ENCODE data around the gene NFATC2IP.
"Not testable (repeated sequence)": the region's sequence is repeated elsewhere in the genome, so short reads cannot be mapped to it uniquely, and the experiment has no call there.

Gene NFATC2IP

DNA sequence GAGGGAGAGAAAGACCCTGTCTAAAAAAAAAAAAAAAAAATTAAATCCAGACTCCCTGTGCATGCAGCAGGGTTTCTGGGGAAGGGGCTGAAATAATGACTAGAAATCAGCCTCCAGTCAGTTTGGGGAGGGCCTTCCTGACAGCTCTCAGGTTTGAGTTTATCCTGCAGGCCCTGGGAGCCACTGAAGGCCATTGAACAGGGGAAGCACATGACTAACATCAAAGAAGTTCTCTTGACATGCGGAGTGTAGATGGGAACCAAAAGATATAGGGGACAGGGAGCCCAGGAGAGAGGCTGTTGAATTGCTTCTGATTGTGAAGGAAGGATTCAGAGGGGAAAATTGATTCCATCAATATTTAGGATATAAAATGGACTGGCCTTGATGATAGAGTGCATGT is 22.9 kb upstream of the NFATC2IP start:
- no peak for DNase-seq

DNA sequence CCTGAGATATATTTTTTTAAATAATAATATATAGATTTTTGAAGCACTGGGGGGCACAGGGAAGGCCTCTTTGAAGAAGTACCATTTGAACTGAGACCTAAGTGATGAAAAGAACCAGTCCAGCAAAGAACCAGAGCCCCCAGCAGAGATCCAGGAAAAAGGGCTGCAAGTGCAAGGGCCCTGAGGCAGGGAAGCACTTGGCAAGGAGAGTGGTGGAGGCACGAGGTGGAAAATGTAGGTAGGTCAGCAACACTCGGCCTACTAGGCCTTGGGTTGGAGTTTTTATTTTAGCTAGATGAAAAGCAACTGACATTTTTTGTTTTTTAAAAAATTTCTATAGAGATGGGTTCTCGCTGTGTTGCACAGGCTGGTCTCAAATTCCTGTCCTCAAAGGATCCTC is 20.5 kb upstream of the NFATC2IP start:
- DNase-seq: no peak

DNA sequence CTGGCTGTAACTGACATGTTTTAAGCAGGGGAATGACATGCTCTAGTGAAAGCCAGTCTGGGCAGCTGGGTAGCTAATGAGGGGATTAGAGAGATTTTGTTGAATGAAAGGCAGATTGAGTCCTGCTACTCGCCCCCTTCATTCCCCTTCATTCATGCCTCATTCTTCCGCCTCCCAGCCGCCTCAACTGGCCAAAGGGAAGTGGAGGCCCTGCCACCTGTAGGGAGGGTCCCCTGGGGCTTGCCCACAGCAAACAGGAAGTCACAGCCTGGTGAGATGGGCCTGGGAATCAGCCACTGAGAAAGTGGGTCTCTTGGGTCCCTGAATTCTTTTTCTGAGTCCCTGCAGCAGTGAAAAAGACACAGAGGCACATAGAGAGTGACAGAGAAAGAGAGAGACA is 20.1 kb upstream of the NFATC2IP start:
- DNase-seq: no peak

DNA sequence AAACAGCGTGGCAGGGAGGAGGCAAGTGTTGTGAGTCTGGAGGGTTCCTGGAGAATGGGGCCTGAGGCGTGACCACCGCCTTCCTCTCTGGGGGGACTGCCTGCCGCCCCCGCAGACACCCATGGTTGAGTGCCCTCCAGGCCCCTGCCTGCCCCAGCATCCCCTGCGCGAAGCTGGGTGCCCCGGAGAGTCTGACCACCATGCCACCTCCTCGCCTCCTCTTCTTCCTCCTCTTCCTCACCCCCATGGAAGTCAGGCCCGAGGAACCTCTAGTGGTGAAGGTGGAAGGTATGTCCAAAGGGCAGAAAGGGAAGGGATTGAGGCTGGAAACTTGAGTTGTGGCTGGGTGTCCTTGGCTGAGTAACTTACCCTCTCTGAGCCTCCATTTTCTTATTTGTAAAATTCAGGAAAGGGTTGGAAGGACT is 18.9 kb upstream of the NFATC2IP start, which contains the start of gene CD19:
CD19 (plus strand) TSS at position 171 of the 425 bp plus-strand sequence; CDS start at position 201, 30 bp downstream.
- no peak for DNase-seq

DNA sequence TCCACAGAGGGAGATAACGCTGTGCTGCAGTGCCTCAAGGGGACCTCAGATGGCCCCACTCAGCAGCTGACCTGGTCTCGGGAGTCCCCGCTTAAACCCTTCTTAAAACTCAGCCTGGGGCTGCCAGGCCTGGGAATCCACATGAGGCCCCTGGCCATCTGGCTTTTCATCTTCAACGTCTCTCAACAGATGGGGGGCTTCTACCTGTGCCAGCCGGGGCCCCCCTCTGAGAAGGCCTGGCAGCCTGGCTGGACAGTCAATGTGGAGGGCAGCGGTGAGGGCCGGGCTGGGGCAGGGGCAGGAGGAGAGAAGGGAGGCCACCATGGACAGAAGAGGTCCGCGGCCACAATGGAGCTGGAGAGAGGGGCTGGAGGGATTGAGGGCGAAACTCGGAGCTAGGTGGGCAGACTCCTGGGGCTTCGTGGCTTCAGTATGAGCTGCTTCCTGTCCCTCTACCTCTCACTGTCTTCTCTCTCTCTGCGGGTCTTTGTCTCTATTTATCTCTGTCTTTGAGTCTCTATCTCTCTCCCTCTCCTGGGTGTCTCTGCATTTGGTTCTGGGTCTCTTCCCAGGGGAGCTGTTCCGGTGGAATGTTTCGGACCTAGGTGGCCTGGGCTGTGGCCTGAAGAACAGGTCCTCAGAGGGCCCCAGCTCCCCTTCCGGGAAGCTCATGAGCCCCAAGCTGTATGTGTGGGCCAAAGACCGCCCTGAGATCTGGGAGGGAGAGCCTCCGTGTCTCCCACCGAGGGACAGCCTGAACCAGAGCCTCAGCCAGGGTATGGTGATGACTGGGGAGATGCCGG is 18.2 kb upstream of the NFATC2IP start:
- DNase-seq: no peak

DNA sequence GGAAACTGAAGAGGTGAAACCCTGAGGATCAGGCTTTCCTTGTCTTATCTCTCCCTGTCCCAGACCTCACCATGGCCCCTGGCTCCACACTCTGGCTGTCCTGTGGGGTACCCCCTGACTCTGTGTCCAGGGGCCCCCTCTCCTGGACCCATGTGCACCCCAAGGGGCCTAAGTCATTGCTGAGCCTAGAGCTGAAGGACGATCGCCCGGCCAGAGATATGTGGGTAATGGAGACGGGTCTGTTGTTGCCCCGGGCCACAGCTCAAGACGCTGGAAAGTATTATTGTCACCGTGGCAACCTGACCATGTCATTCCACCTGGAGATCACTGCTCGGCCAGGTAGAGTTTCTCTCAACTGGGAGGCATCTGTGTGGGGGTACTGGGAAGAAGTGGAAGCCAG is 17.6 kb upstream of the NFATC2IP start:
- DNase-seq: no peak

DNA sequence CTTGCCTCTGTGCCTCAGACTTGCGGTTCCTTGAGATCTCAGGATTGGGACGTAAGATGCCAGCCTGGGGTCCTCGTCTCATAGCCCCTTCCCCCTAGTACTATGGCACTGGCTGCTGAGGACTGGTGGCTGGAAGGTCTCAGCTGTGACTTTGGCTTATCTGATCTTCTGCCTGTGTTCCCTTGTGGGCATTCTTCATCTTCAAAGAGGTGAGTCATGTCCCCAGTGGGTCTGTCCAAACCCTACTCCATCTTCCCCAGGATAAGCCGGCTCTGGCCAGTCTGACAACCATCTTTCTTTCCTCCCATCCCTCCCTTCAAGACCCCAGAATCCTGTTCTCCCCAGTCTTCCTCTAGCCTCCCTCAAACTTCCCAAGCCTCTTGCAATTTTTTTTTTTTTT is 15.4 kb upstream of the NFATC2IP start:
- no peak for DNase-seq

DNA sequence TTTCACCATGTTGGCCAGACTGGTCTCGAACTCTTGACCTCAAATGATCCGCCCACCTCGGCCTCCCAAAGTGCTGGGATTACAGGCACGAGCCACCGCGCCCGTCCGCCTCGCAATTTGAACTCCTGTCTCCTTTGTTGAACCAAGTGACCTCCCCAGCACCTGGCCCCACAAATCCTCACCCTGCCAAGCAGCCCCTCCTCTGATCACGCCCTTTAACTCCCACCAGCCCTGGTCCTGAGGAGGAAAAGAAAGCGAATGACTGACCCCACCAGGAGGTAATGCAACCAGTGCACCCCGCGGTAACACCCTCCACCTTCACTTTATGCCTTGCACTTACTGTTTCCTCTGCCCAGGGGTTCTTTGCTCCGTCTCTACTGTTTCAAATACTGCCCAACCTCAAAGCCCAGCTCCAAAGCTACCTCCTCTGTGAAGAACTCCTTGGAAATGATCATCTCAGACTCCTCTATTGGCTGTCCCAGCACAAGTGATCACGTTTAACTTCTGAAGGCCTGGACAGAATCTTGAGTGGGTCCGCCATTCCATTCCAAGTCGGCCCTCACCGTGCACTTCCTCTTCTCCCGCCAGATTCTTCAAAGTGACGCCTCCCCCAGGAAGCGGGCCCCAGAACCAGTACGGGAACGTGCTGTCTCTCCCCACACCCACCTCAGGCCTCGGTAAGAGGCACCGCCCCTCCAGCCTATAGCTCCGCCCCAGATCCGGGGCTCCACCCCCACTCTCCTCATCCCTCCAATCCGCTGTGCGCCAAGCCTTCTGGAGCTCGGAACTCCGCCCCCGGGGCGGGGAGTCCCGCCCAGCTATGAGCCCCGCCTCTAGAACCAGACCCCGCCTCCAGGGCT is 14.6 kb upstream of the NFATC2IP start:
- DNase-seq: peak; percentile 83

DNA sequence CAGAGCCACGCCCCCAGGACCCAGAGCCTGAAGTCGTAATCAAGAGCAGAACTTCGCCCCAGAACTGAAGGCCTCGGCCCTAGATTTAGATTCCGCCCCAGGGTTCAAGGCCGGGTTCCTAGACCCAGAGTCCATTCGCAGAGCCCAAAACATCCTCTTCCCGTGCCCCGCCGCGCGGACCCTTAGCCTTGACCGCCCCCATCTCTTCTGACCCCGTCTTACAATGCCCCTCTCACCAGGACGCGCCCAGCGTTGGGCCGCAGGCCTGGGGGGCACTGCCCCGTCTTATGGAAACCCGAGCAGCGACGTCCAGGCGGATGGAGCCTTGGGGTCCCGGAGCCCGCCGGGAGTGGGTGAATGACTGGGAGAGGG is 14.0 kb upstream of the NFATC2IP start:
- no peak for DNase-seq

DNA sequence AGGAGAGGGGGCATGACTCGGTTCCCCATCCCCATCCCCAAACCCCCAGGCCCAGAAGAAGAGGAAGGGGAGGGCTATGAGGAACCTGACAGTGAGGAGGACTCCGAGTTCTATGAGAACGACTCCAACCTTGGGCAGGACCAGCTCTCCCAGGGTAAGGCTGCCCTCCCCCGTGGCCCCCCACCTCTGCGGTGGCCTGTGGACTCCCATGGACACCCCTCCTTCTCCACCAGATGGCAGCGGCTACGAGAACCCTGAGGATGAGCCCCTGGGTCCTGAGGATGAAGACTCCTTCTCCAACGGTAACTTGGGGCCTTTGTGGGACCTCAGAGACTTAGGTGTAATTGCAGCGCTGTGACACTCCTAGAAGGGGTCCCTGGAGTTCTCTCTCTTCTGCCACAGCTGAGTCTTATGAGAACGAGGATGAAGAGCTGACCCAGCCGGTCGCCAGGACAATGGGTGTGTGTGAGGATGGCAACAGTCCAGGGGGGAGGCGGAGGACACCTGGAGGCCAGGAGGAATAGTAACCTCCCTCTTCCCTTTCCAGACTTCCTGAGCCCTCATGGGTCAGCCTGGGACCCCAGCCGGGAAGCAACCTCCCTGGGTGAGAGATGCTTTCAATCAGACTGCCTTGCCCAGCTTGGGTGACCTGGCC is 13.4 kb upstream of the NFATC2IP start:
- DNase-seq: no peak

DNA sequence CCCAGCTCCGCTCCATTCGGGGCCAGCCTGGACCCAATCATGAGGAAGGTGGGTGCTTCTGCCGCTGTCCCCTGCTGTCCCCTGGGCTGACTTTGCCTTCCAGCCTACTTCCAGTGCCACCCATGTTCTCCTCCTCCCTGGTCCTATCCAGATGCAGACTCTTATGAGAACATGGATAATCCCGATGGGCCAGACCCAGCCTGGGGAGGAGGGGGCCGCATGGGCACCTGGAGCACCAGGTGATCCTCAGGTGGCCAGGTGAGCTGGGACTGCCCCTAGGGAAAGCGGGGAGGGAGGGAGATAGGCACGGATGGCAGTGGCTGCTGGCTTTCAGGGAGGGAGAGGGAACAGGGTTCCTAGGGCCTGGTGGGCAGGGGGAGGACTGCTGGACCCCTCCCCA is 12.0 kb upstream of the NFATC2IP start:
- no peak for DNase-seq

DNA sequence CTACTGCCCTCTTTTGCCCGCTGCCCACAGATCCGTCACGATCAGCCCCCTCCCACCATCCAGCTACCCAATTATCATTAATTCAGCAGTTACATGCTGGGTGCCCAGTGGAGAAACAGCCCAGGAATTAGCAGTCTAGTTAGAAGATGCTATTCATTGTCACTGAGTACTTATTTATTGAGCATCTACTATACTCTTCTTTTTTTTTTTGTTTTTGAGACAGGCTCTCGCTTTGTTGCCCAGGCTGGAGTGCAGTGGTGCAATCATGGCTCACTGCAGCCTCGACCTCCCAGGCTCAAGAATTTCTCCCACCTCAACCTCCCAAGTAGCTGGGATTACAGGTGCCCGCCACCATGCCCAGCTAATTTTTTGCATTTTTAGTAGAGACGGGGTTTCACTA is 10.9 kb upstream of the NFATC2IP start:
- DNase-seq: not testable (repeated sequence)

DNA sequence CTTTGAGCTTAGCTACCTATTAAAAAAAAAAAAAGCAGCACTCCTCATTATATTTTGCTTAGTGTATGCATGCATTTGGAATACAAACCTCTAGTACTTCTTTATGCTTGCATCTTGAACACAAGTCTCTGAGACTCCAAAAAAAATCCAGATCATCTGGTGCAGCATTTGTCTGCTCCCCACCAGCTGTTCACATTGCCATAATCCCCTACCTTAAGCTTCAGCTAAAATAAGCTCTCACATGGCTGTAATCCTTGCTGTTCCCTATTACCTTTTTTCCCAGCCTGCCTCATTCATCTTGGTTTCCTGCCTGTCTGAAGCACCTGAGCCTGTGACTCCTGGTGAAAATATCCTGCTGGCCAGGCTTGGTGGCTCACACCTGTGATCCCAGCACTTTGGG is 7.5 kb upstream of the NFATC2IP start:
- DNase-seq: no peak

DNA sequence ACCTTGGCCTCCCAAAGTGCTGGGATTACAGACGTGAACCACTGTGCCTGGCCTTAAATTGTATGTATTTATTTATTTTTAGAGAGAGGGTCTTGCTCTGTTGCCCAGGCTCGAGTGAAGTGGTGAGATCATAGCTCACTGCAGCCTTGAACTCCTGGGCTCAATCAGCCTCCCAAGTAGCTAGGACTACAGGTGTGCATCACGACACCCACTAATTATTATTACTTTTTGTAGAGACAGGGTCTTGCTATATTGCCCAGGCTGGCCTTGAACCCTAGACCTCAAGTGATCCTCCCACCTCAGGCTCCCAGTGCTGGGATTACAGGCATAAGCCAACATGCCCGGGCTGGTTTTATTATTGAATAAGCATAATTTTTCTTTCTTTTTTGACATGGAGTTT is 4.1 kb upstream of the NFATC2IP start:
- DNase-seq: no peak

DNA sequence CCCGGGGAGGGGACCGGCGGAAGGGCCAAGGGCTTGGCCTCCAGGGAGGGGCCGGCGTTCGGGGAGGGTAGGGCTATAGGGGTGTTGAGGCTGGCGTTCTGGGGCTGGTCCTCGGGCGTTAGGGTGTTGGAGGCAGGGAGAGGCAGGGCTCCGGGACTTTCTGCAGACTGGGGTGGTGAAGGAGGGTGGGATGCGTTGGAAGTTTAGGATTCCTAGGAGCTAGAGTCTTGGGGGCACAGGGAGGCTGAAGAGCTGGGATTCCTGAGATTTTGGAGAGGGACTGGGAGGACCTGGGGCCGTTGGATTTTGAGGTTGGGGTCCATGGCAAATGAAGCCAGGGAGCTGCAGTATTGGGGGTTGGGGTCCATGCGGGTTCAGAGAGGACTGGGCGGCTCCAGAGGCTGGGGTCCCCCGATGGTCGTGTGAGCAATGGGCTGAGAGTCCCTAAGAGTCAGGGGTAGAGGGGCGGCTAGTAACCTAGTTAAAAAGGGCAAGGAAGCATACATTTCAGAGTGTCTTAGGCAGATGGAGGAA is 740 bp downstream of the NFATC2IP start:
- no peak for DNase-seq

DNA sequence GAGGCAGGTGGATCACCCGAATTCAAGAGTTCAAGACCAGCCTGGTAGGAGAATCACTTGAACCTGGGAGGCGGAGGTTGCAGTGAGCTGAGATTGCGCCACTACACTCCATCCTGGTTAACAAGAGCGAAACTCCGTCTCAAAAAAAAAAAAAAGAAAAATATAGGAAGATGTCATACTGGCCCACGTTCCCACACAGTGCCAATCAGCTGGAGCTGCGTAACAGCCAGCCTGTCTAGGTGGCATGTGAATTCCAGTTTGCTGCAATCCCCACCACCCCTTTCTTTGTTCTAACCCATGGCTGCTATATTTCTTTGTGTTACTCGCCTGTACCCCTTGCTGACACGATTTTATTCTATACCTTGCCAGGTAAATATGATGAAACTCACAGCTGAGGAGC is 7.5 kb downstream of the NFATC2IP start:
- DNase-seq: no peak

DNA sequence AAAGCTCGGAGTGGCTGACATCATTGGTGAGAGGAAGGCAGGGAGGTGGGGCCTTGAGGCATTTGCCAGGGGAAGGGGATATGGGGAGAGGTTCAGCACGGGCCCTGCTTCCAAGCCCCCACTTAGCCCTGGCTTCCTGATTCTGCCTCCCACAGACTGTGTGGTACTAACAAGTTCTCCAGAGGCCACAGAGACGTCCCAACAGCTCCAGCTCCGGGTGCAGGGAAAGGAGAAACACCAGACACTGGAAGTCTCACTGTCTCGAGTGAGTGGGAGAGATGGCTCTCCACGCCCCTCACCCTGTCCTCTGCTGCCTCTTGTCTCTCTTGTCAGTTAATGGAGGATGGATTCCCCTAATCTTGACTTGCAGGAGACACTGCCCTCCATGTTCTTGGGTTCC is 8.1 kb downstream of the NFATC2IP start:
- DNase-seq: no peak

DNA sequence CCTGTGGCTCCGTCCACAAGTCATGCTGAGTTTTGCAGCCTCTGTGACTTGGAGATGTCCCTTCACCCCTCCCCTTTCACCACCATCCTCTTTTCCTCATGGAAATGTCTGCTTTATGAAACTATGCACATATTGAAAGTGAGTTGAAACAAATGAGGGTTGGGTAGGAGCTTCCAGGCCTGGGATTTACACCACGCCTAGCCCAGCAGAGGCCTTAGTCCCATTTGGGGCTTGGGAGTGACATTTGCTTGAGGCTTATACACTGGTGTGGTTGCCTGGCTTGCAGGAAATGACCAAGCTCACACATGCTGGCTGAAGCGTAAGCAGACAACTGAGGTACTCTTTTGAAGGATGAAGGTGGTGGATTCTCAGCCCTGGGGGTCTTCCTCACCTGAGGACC is 13.3 kb downstream of the NFATC2IP start:
- no peak for DNase-seq

DNA sequence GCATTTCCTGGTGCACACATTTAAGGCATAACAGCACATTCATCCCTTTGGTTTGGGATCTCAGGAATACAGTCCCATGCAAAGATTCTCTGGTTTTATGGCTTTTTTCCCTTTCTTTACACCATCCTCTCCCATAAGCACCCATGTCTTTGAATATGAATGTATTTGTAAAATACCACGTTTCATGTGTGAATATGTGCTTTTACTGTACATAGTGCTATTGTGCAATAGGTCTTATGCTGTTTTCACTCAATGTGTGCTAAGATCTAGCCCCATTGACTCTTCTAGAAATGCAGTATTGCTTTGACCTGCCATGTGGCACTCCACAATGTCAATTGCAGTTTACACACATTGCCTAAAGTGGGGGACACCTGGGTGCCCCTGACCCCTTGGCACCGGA is 13.8 kb downstream of the NFATC2IP start:
- DNase-seq: no peak

DNA sequence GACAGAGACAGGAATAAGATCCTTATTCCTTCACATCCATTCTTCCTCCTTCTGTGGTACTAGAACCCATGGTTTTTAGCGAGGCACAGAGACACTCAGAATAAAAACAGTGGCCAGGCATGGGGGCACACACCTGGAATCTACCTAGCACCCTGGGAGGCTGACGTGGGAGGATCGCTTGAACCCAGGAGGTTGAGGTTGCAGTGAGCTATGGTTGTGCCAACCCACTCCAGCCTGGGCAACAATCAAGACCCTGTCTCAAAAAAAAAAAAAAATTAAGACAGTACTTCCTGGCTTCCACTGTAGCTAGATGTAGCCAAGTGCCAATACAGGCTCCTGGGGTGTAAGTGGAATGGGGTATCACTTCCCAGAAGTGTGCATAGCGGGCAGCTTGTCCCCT is 16.4 kb downstream of the NFATC2IP start:
- DNase-seq: no peak

DNA sequence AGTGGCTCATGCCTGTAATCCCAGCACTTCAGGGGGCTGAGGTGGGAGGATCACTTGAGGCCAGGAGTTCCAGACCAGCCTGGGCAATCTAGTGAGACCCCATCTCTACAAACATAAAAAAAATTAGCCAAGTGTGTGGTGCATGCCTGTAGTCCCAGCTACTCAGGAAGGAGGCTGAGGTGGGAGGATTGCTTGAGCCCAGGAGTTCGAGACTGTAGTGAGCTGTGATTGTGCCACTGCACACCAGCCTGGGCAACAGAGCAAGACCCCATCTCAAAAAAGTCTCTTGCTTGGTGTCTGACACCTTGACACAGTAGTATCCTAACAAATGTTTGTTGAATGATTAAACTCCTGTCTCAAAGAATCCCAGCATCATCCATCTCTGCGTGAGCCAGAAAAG is 19.0 kb downstream of the NFATC2IP start:
- DNase-seq: not testable (repeated sequence)

DNA sequence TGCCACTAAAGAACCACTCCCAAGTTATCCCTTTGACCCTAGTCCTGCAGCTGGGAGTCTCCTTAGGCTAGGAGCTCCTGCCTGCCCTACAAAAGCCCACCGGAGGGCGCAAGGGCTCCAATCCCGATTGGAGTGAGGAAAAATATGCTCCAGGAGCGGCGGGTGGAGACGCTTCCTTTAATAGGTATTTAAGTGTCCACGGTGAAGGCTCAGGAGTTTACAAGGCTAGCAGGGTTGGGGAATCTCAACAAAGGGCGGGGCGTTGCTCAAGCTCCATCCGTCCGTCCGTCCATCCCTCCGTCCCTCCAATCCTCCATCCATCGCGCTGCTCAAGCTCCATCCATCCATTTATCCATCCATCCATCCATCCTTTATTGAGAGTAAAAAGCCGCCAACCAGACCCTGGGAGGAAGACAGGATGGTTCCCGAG is 23.3 kb downstream of the NFATC2IP start:
- peak; percentile 53 for DNase-seq

DNA sequence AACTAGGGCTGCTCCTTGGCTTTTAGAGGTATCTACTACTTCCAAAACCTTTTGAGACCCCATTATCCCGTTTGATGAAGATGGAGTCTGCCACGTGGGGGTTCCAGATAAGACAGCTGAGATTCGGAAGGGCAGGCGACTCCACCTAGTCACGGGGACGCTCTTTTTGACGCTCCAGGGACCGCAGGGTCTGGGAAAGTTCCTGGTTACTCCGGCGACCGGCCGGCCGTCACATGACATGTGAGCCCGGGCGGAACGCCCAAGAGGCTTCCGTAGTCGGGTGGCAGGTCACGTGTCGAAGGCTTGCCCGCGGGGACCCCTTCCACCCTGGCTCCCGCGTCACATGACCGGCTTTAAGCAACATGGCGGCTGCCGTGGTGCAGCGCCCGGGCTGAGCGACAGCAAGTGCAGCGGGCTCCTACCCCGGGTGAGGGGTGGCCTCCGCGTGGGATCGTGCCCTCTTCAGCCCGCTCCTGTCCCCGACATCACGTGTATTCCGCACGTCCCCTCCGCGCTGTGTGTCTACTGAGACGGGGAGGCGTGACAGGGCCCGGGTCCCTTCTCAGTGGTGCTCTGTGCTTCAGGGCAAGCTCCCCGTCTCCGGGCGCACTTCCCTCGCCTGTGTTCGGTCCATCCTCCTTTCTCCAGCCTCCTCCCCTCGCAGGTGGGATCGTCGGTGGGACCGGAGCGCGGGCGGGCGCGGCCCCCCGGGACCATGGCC is 23.9 kb downstream of the NFATC2IP start, which contains the start of gene SPNS1:
SPNS1 (plus strand) TSS at position 342 of the 721 bp plus-strand sequence; CDS start at position 716, 374 bp downstream.
- peak; percentile 95 for DNase-seq
